Fibroblast of the aortic adventitia (primary cell): Measurements from ENCODE around the gene MTAP. TPM values are rescaled to one million over a fixed set of nuclear protein-coding genes. Genes with fewer than 3 reads are reported as not detected.

Experiments used
- DNase-seq: peaks from one replicate; pipeline ENCODE4 v3.0.0-alpha.2; 2010; ENCODE audit warnings: low read depth
- H3K4me3 ChIP-seq: 2 replicates; pipeline ENCODE4 v1.5.1; 2011; ENCODE audit warnings: low read depth, mild to moderate bottlenecking, control low read depth, low read length, moderate library complexity
- total RNA-seq: library from RNA; depleted of rRNA; stranded (reverse); fragments of >200 nt; gene quantifications from 2 replicates; pipeline ENCODE4 v1.2.3, GENCODE V29; 2012; ENCODE audit warnings: low replicate concordance
- TF ChIP-seq, protein P1 (sequence below): IDR thresholded peaks from 2 replicates; pipeline ENCODE4 v1.5.1; 2011; ENCODE audit warnings: mild to moderate bottlenecking, low read length, control low read depth, inconsistent platforms; ENCODE audit not compliant: insufficient read depth

The MTAP gene
- total RNA-seq, 1 donor: 62.2 TPM

DNA sequence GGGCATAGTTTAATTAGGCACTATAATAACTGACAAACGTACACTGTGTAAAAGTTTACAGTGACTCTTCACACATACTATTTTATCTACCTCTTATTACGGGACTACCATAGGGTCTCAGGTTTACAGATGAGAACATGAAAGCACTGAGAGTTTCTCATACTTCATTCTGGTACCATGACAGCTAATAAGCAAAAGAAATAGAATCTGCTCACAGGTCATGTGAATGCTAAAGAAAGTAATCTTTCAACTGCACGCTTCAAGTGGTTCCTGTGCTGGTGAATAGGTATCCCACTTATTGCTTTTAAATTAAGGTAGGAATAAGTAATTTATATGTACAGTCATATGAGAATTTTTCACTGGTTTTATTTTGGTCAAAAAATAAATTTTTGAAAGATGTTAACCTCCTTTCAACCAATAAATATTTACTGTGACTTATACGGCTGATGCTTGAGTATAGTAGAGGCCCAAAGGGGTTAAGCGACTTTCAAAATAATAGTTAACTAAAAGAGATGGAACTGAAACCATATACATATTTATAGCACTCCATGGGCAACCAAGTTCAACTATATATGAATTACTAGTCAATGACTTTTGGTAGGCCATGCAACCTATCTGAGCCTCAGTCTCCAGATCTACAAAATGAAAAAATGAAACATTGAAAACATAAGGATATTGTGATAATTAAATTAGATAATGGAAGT, 183.7 kb downstream of the MTAP start:
- DNase-seq: no peak
- TF ChIP-seq, protein P1, sequence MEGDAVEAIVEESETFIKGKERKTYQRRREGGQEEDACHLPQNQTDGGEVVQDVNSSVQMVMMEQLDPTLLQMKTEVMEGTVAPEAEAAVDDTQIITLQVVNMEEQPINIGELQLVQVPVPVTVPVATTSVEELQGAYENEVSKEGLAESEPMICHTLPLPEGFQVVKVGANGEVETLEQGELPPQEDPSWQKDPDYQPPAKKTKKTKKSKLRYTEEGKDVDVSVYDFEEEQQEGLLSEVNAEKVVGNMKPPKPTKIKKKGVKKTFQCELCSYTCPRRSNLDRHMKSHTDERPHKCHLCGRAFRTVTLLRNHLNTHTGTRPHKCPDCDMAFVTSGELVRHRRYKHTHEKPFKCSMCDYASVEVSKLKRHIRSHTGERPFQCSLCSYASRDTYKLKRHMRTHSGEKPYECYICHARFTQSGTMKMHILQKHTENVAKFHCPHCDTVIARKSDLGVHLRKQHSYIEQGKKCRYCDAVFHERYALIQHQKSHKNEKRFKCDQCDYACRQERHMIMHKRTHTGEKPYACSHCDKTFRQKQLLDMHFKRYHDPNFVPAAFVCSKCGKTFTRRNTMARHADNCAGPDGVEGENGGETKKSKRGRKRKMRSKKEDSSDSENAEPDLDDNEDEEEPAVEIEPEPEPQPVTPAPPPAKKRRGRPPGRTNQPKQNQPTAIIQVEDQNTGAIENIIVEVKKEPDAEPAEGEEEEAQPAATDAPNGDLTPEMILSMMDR: no peak
- no peak overlapping the region for H3K4me3 ChIP-seq

Other genes with a start within 250 kb of the MTAP start
- 21.8 and 59.9 TPM in 2 replicates for gene CDKN2A, start 191.8 kb downstream of the MTAP start, total RNA-seq
- gene CDKN2B-AS1, start 192.2 kb downstream of the MTAP start, total RNA-seq: 6.4 and 12.9 TPM in 2 replicates
- 16.0 and 35.8 TPM in 2 replicates for gene CDKN2B, start 206.7 kb downstream of the MTAP start, total RNA-seq